ENCODE measurements around the gene VSTM4.

VSTM4 gene

DNA sequence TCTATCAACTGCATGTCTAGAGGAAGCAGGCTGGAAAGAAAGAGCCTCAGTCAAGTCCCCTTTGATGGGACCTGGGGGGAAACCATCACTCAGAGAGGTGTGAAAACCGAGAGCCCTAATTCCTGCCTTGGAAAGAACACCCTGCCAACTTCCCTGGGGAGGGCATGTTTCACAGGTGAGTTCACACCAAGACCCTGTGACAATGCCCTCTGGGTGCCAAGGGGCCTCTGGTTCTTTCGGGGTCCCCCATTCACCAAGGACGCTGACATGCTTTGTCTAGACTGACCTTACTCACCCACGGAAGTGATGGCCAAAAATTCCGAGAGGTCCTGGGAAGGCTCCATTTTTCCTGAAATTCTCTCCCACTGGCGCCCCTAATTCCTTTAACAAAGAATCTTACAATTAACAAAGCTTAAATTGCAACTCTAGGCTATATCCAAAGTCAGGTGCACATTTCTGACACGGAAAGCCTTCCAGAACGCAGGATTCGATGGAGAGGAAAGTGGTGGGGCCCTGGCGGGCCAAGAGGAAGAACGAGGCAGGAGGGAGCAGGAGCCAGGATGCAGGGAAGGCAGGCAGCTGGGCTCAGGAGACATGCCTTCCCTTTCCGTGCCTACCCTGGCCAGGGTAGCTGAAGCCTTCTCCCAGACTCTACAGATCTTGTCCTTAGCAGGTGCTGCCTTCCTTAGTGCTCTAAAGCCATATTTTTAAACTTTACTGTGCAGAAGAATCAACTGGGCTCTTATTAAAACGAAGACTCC is 23.7 kb downstream of the VSTM4 start:
- DNase-seq (ENCODE audit: low read depth): no peak

DNA sequence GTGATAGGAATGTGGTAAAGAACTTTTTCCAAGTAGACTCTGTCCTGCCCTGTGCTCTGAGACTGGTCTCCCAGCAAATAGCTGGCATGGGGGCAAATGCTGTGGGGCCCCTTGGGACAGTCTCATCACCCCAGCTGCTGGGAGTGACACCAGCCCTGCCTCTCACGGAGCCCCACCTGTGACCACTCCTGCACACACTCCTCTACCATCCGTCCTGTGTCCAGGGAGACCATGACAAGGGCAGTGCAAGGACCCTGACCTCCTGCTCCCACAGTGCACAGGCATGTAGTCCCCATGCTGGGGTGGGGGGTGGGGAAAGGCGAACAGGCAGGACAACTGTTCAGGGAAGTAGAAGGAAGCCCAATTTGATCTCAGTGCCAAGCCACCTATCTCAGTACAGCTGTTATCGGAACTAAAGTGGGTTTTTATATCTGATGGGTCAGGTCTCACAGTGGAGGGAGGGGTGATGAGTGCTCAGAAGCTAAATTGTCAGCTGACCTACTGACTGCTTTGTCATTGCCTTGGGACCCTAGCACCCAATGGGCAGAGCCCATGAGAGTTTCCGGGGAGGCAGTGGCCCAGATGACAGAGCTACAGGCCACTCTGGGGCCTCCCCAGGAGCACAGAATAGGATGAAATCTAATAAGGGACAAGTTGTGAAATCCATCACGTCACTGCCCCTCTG is 24.5 kb downstream of the VSTM4 start:
- no peak for DNase-seq (ENCODE audit: low read depth)

DNA sequence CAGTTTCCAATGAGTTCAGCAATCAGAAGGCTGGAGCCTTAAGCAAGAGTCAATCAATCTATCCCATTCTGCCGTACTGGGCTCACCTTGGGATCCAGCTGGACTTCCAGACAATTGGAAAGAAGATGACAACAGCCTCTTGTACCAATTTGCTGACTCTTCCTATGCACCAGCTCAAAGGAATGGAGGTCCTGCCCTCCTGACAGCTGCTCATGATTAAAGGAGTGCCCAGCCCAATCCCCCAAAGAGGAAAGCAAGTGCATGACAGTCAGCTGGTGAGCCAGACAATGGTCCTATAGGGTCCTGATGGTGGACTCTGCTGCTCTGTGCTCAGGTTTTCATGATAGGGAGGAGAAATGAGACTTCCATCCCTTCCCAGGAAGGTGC is 25.1 kb downstream of the VSTM4 start:
- no peak for DNase-seq (ENCODE audit: low read depth)

DNA sequence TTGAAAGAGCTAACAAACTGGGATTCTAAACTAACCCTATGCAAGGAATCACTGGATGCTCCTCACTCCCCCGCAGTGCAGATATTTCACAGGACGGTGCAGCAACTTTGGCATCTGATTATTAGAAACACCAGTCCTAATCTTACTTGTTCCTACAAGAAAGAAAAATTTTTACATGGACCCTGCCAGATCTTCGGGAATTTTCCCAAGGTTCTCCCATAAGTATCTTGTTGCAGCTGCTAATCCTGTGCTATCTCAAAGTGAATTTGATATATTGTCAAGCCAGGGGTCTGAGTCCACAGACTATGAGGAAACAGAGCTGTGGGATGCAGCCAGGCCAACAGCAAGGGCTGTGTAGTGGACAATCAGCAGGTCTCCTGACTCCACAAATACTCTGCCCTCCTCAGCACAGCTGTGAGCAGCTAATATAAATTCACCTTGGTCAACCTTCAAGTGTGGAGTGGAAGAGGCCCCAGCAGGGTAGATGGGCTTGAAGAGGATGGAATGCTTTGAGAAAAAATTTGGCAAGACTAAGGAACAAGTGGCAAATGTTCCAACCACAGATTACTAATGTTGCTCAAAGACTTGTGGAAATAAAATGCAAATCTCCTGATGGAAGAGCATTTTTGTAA is 25.6 kb downstream of the VSTM4 start:
- DNase-seq (ENCODE audit: low read depth): no peak

DNA sequence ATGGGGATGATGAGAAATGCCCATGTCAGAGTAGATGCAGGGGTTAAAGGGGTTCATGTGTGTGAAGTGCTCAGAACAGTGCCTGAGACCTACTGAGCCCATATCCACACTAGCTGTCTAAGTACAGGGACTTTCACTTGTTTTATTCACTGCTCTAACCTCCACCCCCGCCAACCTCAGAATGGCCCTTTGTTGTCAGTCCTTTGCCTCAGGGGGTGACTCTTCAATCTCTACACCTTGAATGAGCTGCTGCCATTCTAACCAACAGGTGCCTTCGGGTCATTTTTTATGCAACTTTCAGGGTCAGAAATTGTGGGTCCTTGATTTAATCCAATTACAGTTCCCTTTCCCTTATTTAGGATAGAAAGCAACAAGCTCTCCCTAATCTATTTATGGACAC is 26.2 kb downstream of the VSTM4 start:
- DNase-seq (ENCODE audit: low read depth): no peak

DNA sequence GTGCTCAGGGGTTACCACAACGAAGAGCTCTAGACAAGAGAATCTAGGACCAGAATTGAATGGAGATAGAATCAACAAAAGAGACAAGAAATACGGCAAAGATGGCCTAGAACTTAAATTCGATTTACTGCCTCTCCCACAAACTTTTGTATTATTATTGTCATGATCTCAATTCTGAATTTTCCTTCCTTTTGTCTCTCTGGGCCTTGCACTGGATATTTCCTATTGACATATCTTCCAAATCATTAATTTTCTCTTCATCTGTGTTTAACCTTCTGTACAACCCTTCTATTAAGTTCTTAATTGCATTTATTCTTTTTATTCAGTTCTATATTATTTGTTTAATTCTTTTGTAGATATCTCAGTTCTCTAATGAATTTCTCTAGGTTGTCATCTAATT is 28.4 kb downstream of the VSTM4 start:
- no peak for DNase-seq (ENCODE audit: low read depth)

DNA sequence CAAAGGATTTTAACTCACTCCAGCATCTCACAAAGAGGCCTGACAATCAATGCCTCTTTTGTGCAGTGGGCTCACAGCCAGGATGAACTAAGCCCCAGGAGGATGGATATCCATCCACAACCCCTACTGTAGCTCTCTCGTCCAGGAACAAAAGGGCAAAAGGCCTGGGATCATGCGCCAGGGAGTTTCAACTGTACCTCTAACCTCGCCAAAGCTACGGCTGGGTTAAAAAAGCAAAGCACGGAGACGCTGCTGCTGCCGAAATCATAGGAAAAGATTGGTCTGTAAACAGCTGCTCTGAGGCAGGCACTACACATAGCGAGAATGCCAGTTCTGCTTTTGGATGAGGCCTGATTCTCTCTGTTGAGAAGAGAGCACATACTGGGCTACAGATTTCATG is 32.1 kb downstream of the VSTM4 start:
- DNase-seq (ENCODE audit: low read depth): no peak

DNA sequence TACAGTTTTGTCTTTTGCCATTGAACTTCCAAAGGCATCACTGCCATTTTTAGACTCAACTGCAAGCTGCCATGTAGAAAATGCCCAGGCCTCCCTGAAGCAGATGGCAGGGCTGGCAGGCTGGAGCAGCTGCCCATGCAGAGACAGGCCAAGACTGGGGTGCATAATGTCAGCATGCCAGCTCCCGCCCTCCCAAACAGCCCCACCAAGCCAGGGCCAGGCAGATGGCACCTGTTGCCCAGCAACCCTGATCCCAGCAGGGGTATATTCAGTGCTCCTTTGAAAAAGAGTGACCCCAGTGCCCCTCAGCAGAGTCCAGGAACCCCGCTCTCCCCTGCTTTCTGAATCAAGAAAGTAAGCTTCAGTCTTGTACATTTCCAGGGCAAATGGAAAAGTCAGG is 32.6 kb downstream of the VSTM4 start:
- no peak for DNase-seq (ENCODE audit: low read depth)

DNA sequence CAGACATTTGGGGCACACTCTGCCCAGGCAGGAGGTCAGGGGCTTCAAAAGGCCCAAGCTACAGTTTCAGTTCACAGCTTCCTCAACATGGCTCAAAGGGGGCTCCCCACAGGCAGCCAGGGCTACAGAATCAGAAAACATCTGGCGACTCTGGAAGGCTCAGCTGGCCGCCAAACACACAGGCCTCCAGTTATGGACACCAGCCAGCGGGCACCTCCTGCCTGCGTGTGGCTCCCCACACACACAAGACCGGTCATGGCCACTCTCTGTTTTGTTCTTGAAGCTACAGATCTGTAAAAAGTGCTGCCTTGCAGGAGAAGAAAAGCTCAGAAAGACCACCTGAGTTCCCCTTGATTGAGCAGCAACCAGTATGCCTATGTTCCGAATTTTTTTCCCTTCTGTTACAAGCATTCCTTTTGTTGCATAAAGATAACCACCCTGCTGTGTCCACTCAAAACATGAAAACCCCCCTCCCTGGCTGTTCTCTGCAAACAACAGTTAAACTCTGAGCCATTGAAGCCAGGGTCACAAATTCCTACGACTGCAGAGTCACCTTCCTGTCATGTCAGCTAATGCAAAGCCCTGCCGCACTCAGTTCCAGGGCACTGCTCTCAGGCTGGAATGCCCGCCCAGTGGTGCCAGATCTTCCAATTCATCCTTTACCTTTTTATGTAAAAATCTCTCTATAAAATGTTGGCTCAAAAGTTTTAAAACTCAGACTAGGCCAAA is 33.6 kb downstream of the VSTM4 start:
- DNase-seq (ENCODE audit: low read depth): no peak

DNA sequence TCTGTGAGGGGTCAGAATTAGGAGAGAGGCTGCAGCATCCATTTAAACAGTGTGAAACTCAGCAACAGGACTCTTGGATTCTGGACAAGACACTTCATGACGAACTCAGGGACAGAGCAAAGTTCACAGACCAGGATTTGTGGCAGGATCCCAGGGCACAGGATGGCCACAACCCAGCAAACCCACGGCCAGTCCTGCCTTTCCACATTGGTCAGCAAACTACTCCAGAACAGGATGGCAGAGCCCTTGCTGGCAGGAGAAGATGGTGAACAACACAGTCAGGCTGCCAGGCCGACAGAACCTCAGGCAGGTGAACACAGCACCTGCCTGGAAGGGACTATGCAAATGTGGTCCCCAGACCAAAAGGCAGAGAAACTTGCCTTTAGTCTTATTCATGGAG is 34.4 kb downstream of the VSTM4 start:
- no peak for DNase-seq (ENCODE audit: low read depth)

DNA sequence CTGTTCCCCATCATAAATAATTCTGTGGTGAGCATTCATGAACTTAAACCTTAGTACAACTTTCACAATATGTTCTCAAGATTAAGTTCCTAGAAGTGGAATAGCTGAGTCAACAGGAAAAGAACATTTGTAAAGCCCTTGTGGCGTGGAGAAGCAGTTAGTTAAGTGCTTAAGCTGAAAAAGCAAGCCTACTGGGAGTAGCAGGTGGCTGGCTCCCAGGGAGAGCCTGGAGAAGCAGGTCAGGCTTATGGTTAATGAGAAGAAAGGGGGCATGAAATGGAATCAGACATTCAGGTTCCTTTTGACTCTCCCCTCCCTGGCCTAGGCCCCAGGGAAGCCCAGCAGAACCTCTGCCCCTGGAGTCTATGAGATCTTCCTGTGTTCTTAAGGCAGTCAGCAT is 35.3 kb downstream of the VSTM4 start:
- DNase-seq (ENCODE audit: low read depth): peak; percentile 67

DNA sequence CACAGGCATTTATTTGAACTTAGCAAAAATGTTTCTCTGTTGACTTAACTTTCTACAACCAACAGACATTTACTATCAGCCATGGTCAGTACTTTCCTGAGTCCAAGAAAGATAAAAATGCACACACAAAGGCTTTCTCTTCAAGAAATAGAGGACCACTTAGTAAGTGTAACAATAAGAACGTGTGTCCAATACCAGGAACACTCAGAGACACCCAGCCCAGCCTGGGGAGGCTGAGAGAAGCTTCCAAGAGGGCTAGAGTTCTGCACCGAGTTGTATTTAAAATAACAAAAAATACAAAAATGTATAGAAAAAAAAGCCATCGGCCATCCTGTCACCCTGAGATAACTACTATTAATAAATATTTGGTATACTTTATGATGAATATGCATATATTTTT is 35.8 kb downstream of the VSTM4 start:
- no peak for DNase-seq (ENCODE audit: low read depth)

DNA sequence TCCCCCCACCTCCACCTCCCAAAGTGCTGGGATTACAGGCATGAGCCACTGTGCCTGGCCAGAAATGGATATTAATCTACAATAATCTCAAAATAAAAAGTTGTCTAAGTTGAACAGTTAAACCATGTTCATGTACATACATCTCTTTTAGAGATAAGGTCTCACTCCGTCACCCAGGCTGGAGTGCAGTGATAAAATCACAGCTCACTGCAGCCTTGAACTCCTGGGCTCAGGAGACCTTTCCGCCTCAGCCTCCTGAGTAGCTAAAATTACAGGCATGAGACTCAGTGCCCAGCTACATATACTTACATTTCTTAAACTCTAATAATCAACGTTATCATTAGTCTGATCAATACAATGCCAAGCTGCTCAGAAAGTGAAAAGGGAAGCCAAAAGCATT is 36.2 kb downstream of the VSTM4 start:
- no peak for DNase-seq (ENCODE audit: low read depth)

DNA sequence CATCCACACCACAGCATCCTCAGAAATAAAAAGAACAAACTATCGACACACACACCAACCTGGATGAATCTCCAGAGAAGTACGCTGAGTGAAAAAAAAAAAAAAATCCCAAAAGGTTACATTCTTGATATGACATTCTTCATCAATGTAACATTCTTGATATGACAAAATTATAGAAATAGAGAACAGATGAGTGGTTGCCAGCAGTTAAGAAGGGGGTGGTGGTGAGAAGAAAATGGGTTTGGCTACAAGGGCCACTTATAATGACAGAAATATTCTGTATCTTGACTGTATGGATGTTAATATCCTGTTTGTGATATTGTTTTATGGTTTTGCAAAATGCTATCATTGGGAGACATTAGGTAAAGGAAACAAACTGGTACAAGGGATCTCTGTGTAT is 36.9 kb downstream of the VSTM4 start:
- no peak for DNase-seq (ENCODE audit: low read depth)

DNA sequence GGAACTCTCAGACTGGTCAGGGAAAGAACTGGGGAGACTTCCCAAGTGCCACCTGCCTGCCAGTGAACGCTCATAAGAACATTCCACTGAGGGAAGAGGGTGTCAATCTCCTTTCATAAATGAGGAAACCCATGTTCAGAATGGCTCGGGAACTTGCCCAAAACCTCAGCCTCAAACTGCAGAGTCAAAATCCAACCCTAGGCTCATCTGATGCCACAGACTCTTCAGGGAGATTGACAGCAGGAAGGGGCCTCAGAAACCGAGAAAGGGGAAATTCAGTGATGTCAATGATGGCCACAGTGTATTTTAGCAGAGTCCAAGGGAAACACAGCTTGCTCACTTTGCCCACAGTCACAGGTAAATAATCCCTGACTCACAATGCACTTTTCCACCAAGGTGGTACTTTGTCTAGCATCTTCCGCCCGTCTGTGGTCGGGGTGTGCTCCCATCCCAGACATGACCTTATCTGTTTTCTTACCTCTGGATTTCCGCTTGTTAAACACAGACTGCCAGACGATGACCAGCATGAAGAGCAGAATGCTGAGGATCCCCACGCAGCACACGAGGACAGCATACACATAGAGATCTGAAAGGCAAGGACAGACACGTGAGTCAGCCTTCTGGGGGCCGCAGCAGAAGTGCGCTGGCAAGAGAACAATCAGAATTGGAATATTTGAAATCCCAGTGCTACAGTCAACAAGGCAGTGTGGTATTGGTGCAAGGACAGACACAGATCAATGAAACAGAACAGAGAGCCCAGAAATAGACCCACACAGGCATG is 38.4 kb downstream of the VSTM4 start:
- DNase-seq (ENCODE audit: low read depth): no peak

DNA sequence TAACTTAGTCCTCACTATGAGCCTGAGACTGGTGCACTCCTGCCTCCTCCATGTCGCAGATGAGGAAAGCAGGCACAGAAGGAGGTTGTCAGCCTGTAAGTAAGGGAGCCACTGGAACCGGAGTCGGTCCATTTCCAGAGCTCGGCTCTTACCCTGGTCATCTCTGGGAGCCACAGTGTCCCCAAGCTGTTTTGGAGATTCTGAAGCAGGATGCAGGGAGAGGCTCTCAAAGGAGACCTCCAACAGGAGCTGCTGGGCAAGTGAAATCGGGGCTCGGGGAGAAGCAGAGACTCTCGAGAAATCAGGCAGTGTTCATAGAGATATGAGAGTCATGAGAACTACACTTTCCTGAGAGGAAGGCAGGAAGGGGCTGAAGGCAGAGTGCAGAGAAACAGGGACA is 39.0 kb downstream of the VSTM4 start:
- DNase-seq (ENCODE audit: low read depth): no peak

DNA sequence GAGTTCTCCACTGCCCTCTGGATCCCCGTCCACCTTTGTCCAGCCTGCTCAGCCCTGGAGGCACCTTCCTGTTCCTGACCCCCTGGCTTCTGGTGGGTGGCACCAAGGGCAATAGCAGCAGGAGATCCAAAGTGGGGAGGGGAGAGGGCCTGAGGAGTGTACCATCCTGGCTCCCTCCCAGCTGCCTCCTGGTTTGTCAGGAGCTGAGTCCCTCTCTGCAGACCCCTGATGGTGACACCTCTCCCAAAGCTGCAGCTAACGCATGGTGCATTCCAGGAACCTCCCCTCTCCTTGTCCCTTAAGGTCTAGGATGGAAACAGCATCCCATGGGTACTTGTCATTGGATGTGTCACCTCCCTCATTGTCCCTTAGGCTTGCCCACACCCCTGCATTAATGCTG is 39.6 kb downstream of the VSTM4 start:
- DNase-seq (ENCODE audit: low read depth): no peak

DNA sequence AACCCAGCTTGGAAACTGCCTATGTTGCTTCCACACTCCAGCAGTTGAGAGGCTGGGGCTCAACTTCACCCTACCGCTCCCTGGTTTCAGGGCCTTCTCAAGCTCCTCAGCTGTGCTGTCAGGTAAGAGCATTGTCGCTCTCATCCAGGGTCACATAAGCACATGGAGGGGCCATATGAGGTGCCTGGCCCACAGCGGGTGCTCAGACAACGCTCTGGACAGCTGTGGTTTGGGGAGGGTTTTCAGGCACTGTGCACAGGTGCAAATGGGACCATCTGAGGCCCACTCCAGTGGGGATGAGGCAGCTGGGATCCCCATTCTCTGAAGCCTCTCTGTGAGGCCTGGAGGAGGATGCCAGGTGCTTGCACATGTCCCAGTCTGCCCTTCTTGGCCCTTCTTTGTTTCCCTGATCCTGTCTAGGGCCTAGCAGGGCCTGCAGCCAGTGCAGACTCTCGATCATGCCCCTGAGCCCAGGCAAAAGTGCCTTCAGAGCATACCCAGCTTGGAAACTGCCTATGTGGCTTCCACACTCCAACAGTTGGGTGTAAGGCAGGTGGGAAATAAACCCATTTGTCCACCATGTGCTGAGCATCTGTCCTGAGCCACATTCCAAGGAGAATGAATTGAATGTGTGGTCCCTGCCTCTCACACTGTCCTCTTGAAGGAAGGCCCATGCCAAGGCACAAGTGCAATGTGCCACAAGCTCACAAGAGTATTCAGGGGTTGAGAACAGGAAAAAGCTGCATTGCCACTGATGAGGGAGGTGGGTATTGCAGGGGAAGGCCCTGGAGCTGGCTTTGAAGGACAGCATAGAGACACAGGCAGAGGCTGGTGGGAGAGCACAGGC is 40.3 kb downstream of the VSTM4 start:
- no peak for DNase-seq (ENCODE audit: low read depth)

DNA sequence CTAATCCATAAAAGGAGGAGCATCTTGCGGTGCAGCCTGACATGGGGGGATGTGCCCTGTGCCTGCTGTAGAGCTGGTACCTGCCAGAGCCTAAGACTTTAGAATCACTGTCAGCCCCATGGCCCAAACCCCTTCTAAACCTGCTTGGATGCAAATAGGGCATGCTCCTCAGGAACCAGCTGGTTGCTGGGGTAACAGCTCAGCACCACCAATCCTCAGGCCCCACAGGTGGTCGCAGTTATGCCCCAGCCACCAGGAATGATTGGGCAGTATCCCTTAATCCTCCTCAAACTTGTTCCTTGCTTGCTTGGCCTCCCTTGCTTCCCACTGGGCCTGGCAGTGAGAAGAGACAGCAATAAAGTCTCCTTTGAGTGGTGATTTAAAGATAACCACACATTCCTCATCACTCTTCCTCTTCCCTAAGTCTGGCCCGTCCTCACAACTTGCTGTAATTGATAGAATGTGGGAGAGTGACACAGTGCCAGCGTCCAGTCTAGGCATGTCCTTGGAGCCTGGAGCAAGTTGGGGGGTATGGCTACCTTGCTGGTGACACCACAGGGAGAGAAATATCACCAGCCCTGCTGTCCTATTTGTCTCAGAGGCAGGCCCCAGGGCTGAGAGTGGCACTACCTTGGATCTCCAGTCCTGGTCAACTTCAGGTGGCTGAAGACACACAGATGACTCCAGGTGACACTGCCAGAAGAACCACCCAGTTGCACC is 43.0 kb downstream of the VSTM4 start:
- DNase-seq (ENCODE audit: low read depth): no peak

DNA sequence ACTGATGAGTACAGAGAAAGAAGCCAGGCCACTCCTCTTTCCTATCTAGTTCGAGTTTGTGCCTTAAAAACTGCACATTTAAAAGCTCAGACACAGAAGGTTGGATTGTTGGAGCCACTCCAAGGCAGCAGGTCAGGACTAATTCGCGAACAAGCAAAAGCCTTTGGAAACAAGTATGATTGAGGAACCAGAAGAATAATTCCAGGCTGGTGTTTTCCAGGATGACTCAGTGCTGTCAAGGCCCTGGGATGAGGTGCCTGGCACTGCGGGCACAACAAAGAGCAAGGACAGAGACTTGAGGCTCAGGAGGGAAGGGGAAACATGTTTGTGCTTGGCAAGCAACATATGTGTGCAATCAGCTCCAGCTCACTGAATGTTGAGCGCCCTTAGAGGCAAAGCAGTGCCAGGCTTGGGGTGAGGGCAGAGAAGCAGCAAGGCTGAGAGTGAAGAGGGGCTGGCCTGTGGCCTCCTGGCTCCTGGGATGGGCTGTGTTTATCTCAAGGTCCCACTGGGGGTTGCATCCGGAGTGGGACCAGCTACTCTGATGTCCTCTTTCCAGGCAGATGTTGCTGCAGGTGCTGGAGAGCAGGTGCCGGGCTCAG is 44.1 kb downstream of the VSTM4 start:
- DNase-seq (ENCODE audit: low read depth): peak; percentile 2

Data from iris pigment epithelial cell (primary cell).